Measurements from ENCODE around the gene SIRT6. TPM values are rescaled to one million over a fixed set of nuclear protein-coding genes. Genes with fewer than 3 reads are reported as not detected.
A peak's percentile ranks its signal among the peaks of the same experiment; 100 is the strongest.
"Not testable (repeated sequence)": the region's sequence is repeated elsewhere in the genome, so short reads cannot be mapped to it uniquely, and the experiment has no call there.

Gene SIRT6
- total RNA-seq, 2 donors from 2014 or later: 51.4 to 56.7 TPM

DNA sequence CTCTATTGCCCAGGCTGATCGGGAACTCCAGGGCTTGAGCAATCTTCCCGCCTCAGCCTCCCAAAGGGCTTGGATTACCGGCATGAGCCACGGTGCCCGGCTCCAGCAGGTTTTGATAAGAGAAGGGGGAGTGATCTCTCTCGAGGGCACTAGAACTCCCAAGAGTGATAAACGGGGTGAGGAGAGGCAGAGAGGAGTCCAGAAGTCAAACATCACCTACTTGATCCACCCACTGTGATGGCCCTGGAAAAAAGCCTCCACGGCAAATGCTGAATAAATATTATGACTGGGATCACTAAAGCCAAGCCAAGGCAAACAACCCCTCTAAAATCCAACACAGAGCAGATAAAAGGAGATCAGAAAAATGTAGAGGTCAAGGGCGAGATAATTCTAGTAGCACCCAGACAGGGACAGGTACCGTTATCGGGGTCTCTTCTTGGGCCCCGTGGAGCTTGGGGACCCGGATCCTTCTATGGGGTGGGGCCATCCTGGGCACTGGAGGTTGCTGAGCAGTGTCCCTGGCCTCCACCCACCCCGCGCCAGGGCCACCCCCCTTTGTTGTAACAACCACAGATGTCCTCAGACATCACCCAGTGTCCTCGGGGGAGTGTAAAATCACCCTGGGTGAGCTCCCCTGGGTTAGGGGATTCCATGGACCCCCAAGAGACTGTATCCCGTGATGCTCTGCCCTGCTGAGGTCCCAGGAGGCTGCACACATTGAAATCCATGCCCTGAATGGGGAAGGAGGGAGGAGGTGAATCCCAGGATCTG lies 32.7 kb downstream of the SIRT6 start:
- H3K4me3 Mint-ChIP-seq: no peak overlapping the region
- H3K27me3 Mint-ChIP-seq: peaks cover 0 to 4% of the 10 kb centered on the region in 2 donors
- no peak for DNase-seq (ENCODE audit: low spot score)

DNA sequence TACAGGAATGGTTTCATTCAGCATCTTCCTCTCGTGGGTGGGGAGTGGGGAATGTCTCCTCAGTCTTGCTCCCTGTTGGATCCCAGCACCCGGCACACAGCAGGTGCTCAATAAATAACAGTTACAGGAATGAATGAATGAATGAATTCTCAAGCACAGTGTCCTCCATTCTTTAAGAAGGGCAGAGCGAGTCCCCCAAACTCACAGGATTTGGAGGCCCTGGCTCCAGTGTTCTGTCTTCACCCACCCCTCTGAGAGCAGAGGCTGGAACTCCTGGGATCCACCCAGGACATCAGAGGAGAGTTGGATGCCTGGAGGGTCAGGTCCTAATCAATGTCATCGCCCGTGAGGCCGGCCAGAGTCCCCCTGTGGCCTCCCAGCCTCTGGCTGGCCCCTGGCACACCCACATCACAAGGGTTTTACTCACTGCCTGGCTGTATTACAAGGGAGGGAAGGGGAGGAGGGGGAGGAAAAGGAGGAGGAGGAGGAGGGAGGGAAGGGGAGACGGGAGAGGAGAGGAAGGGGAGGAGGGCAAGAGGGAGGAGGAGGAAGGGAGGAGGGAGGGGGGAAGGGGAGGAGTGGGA lies 37.6 kb downstream of the SIRT6 start:
- peaks cover 0 to 6% of the 10 kb centered on the region in 2 donors for H3K27me3 Mint-ChIP-seq
- H3K36me3 Mint-ChIP-seq: no peaks in the 10 kb centered on the region
- no peak overlapping the region for H3K27ac Mint-ChIP-seq
- peaks cover 2 to 3% of the 10 kb centered on the region in 2 donors for H3K4me1 Mint-ChIP-seq (ENCODE audit: low read depth in 2 of 2)
- no peak overlapping the region for H3K4me3 Mint-ChIP-seq
- DNase-seq (ENCODE audit: low spot score) (no peak), ATAC-seq (no peak)
- no peaks in the 10 kb centered on the region for H3K9me3 Mint-ChIP-seq

More for the DNA sequence above, 32.7 kb downstream of the SIRT6 start:
- no peak overlapping the region for H3K27ac Mint-ChIP-seq
- H3K36me3 Mint-ChIP-seq: no peaks in the 10 kb centered on the region
- peaks cover 0 to 6% of the 10 kb centered on the region in 2 donors for H3K4me1 Mint-ChIP-seq (ENCODE audit: low read depth in 2 of 2)
- ATAC-seq: no peak
- no peaks in the 10 kb centered on the region for H3K9me3 Mint-ChIP-seq

DNA sequence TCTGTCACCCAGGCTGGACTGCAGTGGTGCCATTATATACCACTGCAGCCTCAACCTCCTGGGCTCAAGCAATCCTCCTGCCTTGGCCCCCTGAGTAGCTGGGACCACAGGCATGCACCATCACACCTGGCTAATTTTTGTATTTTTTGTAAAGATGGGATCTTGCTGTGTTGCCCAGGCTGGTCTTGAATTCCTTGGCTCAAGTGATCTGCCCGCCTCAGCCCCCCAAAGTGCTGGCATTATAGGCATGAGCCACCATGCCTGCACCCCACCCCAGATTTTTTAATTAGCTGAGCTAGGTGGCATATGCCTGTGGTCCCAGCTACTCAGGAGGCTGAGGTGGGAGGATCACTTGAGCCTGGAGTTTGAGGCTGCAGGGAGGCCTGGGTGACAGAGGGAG lies 39.4 kb downstream of the SIRT6 start:
- H3K36me3 Mint-ChIP-seq; H3K4me1 Mint-ChIP-seq (ENCODE audit: low read depth in 2 of 2); DNase-seq (ENCODE audit: low spot score); H3K9me3 Mint-ChIP-seq; H3K27ac Mint-ChIP-seq; H3K27me3 Mint-ChIP-seq; H3K4me3 Mint-ChIP-seq; ATAC-seq: not testable (repeated sequence)

DNA sequence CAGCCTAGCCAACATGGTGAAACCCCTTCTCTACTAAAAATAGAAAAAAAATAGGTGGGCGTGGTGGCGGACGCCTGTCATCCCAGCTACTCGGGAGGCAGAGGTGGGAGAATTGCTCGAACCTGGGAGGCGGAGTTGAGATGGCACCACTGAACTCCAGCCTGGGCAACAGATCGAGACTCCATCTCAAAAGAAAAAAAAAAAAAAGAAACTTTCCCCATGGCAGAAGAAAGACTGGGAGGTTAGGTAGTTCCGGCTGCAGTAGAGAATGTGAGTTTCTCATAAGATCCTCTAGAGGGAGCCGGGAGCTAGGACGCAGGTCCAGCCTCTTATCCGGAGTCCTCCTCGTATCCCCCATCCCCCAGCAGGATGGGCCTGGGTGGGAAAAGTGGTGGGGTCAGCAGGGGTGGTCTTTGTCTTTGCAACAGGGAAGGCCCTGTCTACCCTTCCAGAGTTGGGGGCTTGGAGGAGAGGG lies 42.1 kb downstream of the SIRT6 start:
- no peaks in the 10 kb centered on the region for H3K36me3 Mint-ChIP-seq
- peaks cover 0 to 2% of the 10 kb centered on the region in 2 donors for H3K27me3 Mint-ChIP-seq
- peak overlapping the region; percentile 51 for H3K4me3 Mint-ChIP-seq
- no peaks in the 10 kb centered on the region for H3K9me3 Mint-ChIP-seq
- ATAC-seq (peak; percentile 73 to 80), DNase-seq (ENCODE audit: low spot score) (no peak)
- peak overlapping the region; percentile 42 to 69 for H3K27ac Mint-ChIP-seq
- peaks cover 7 to 10% of the 10 kb centered on the region in 2 donors for H3K4me1 Mint-ChIP-seq (ENCODE audit: low read depth in 2 of 2)

DNA sequence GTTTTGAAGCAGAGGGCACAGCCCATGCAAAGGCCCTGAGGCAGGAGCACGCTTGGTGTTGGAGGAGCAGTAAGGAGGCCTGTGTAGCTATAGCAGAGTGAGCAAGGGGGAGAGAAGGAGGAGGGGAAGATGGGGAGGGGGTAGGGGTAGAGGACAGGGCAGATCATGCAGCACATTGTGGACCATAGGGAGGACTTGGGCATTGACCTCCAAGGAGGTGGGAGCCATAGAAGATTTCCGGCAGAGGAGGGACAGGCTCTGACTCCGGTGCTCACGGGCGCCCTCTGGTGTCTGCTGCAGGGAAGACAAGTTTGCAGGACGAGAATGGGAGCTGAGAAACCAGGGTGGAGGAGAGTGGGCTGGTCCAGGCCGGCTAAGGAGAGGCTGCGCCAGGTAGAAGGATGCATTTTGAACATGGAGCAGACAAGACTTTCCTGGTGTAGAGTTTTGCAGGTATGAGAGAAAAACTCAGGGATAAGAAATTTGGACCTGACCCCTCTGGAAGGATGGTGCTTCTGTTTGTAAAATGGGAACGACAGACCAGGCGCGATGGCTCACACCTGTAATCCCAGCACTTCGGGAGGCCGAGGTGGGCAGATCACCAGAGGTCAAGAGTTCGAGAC lies 42.6 kb downstream of the SIRT6 start:
- Mint-ChIP-seq H3K27ac (peak overlapping the region; percentile 42 to 69), H3K27me3 (peaks cover 0 to 2% of the 10 kb centered on the region in 2 donors), H3K4me1 (ENCODE audit: low read depth in 2 of 2) (peaks cover 7 to 10% of the 10 kb centered on the region in 2 donors), H3K36me3 (no peaks in the 10 kb centered on the region), H3K9me3 (no peaks in the 10 kb centered on the region), H3K4me3 (peak overlapping the region; percentile 51)
- DNase-seq (ENCODE audit: low spot score): peak; percentile 83
- peak; percentile 89 to 92 for ATAC-seq

DNA sequence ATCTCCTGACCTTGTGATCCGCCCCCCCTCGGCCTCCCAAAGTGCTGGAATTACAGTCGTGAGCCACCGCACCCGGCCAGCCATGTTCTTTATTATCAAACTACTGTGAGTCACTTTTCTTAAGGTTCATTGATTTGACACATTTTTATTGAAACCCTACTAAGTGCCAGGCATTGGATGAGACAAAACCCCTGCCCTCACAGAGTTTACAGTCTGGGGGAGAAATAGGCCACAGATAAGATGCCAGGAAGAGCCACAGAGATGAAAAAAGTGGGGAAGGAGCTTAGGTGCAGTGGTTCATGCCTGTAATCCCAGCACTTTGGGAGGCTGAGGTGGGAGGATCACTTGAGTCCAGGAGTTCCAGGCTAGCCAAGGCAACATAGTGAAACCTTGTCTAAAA lies 43.9 kb downstream of the SIRT6 start:
- no peaks in the 10 kb centered on the region for H3K9me3 Mint-ChIP-seq
- no peak overlapping the region for H3K27ac Mint-ChIP-seq
- H3K4me3 Mint-ChIP-seq: no peak overlapping the region
- no peaks in the 10 kb centered on the region for H3K36me3 Mint-ChIP-seq
- DNase-seq (ENCODE audit: low spot score): no peak
- H3K27me3 Mint-ChIP-seq: no peaks in the 10 kb centered on the region
- peaks cover 7 to 10% of the 10 kb centered on the region in 2 donors for H3K4me1 Mint-ChIP-seq (ENCODE audit: low read depth in 2 of 2)
- ATAC-seq: no peak

DNA sequence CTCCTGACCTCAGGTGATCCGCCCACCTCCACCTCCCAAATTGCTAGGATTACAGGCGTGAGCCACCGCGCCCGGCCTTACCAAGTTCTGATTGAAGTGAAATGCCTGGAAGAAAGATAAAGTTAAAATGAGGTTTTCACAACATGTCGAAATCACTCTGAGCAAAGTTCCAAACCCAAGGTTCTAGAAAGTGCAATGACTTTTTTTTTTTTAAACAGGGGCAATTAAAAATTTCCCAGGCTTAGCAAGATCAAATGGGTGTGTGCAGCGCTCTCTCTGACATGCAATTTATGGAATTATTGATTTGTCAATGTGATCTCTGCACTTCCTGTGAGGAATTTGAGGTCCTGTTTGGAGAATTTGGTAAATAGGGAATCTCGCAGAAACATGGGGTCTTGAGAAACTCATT lies 45.7 kb downstream of the SIRT6 start:
- Mint-ChIP-seq H3K4me3 (no peak overlapping the region), H3K4me1 (ENCODE audit: low read depth in 2 of 2) (peaks cover 7 to 10% of the 10 kb centered on the region in 2 donors), H3K9me3 (no peaks in the 10 kb centered on the region), H3K27me3 (no peaks in the 10 kb centered on the region), H3K27ac (no peak overlapping the region), H3K36me3 (no peaks in the 10 kb centered on the region)
- no peak for ATAC-seq
- DNase-seq (ENCODE audit: low spot score): no peak

DNA sequence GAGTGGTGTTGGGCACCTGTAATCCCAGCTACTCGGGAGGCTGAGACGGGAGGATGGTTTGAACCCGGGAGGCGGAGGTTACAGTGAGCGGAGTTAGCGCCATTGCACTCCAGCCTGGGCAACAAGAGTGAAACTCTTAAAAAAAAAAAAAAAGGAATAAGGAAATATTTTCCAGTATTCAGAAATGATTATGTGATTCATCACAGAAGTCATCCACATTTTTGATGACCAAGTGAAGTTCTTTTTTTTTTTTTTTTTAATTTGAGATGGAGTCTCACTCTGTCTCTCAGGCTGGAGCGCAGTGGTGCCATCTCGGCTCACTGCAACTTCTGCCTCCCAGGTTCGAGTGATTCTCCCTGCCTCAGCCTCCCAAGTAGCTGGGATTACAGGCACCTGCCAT lies 47.0 kb downstream of the SIRT6 start:
- not testable (repeated sequence) for H3K4me3 Mint-ChIP-seq; DNase-seq (ENCODE audit: low spot score); ATAC-seq; H3K27ac Mint-ChIP-seq; H3K9me3 Mint-ChIP-seq; H3K4me1 Mint-ChIP-seq (ENCODE audit: low read depth in 2 of 2); H3K27me3 Mint-ChIP-seq; H3K36me3 Mint-ChIP-seq

DNA sequence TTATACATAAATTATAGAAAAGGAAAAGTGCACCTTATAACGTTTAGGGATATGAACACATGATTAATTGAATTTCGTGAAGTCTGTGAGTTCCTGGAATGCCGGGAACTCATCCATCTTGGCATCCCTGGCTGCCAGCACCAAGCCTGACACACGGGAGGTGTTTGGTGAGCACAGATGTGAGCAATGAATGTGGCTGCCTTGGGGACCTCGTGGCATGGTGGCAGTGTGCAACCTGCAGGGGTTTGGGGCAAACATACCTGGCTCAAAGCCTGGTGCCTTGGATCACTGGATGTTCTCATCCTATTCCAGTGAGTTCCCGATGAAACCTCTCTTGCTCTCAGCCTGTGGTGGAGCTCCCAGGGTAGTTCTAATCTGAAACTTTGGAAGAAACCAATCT lies 48.0 kb downstream of the SIRT6 start:
- peaks cover 0 to 4% of the 10 kb centered on the region in 2 donors for H3K27me3 Mint-ChIP-seq
- H3K9me3 Mint-ChIP-seq: no peaks in the 10 kb centered on the region
- DNase-seq (ENCODE audit: low spot score): no peak
- no peak for ATAC-seq
- peaks cover 1 to 3% of the 10 kb centered on the region in 2 donors for H3K4me1 Mint-ChIP-seq (ENCODE audit: low read depth in 2 of 2)
- no peaks in the 10 kb centered on the region for H3K36me3 Mint-ChIP-seq
- no peak overlapping the region for H3K27ac Mint-ChIP-seq
- H3K4me3 Mint-ChIP-seq: no peak overlapping the region

DNA sequence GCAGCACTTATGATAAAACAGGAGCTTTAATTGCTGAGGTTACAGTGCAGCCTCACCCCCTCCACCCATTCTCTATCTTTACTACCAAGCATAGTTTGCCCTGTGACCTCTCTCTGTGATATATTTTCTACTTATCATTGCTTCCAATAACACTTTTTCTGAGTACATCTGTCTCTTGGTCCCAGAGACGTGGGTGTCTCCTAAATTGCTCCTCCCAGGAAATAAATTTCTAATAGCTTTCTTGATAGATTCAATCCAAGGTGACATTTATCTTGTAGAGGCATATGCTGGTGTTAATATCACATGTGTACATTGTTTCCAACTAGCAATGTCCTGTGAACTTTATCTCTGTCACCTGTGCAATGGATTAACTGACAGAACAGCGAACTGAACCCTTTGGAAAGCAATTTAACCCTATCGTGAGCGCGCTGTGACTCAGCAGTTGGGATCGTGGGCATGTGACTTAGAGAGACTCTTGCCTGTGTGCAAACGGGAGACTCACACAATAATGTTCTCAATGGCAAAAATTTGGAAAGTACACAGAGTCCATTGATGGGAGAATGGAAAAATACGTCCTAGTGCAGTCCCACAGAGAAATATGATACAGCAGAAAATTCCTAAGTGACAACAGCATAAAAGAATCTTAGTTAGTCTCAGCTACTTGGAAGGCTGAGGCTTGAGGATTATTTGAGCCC lies 51.5 kb downstream of the SIRT6 start:
- Mint-ChIP-seq H3K4me3 (no peak overlapping the region), H3K4me1 (ENCODE audit: low read depth in 2 of 2) (no peaks in the 10 kb centered on the region), H3K36me3 (no peaks in the 10 kb centered on the region), H3K27ac (peak overlapping the region in 1 of 2 donors; percentile 50), H3K27me3 (peaks cover 0 to 4% of the 10 kb centered on the region in 2 donors), H3K9me3 (no peaks in the 10 kb centered on the region)
- ATAC-seq (no peak), DNase-seq (ENCODE audit: low spot score) (no peak)

DNA sequence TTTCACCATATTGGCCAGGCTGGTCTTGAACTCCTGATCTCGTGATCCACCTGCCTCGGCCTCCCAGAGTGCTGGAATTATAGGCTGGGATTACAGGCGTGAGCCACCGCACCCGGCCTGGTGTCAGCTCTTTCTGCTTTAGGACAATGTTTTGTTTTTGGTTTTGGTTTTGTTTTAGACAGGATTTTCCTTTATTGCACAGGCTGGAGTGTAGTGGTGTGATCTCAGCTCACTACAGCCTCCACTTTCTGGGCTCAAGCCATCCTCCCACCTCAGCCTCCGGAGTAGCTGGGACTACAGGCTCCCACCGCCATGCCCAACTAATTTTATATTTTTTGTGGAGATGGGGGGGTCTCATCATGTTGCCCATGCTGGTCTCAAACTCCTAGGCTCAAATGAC lies 53.3 kb downstream of the SIRT6 start:
- H3K4me1 Mint-ChIP-seq (ENCODE audit: low read depth in 2 of 2); ATAC-seq; H3K27me3 Mint-ChIP-seq; DNase-seq (ENCODE audit: low spot score); H3K9me3 Mint-ChIP-seq; H3K4me3 Mint-ChIP-seq; H3K36me3 Mint-ChIP-seq: not testable (repeated sequence)
- peak overlapping the region in 1 of 2 donors; percentile 21 for H3K27ac Mint-ChIP-seq

DNA sequence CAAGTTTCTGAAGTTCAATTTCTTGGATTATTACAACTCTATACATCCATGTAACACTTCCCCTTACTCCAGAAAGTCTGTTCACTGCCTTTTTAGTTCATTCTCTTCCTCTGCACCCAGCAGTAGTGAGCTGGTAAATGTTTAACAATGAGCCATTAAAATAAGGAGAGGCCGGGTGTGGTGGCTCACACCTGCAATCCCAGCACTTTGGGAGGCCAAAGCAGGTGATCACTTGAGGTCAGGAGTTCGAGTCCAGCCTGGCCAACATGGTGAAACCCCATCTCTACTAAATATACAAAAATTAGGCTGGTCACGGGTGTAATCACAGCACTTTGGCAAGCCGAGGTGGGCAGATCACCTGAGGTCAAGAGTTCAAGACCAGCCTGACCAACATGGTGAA lies 55.0 kb downstream of the SIRT6 start:
- H3K4me3 Mint-ChIP-seq; H3K36me3 Mint-ChIP-seq; H3K27me3 Mint-ChIP-seq; H3K9me3 Mint-ChIP-seq; DNase-seq (ENCODE audit: low spot score); ATAC-seq: not testable (repeated sequence)
- H3K4me1 Mint-ChIP-seq (ENCODE audit: low read depth in 2 of 2): peaks cover 11 to 17% of the 10 kb centered on the region in 2 donors
- H3K27ac Mint-ChIP-seq: peak overlapping the region in 1 of 2 donors; percentile 56

DNA sequence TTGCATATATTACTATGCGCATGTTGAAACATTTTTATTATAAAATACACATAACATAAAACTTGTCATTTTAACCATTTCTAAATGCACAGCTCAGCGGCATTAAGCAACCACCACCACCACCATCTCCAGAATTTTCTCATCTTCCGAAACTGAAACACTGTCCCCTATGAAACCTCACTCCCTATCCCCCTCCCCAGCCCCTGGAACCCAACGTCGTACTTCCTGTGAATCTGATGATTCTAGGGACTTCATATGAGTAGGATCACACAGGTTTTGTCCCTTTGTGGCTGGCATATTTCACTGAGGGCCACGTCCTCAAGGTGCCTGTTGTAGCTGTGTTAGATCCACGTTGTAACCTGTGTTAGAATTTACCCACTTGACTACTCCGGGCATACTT lies 57.7 kb downstream of the SIRT6 start:
- H3K9me3 Mint-ChIP-seq: no peaks in the 10 kb centered on the region
- DNase-seq (ENCODE audit: low spot score) (no peak), ATAC-seq (no peak)
- H3K4me1 Mint-ChIP-seq (ENCODE audit: low read depth in 2 of 2): peaks cover 13 to 26% of the 10 kb centered on the region in 2 donors
- no peaks in the 10 kb centered on the region for H3K36me3 Mint-ChIP-seq
- no peaks in the 10 kb centered on the region for H3K27me3 Mint-ChIP-seq
- H3K4me3 Mint-ChIP-seq: peak overlapping the region; percentile 68
- peak overlapping the region; percentile 26 to 54 for H3K27ac Mint-ChIP-seq

Data from natural killer cell treated with Interleukin-12 subunit alpha and Interleukin-12 subunit beta and Interleukin-15 and Interleukin-18, amount 100 ng/mL, for 72 hours (primary cell).